Chondrocyte (in vitro differentiated cells): ENCODE data around the gene MEAK7. TPM values are rescaled to one million over a fixed set of nuclear protein-coding genes. Genes with fewer than 3 reads are reported as not detected.
A peak's percentile ranks its signal among the peaks of the same experiment; 100 is the strongest.

Source experiments
- DNase-seq: peaks from one replicate; pipeline ENCODE4 v3.0.0; 2021; ENCODE audit warnings: mixed read lengths, low spot score
- H3K27ac Mint-ChIP-seq: one replicate; pipeline ENCODE4 v1.8.0; 2021; ENCODE audit warnings: mild to moderate bottlenecking, moderate library complexity, mixed read lengths; ENCODE audit not compliant: unreplicated experiment
- H3K27me3 Mint-ChIP-seq: 2 replicates; pipeline ENCODE4 v1.8.0; 2021; ENCODE audit warnings: low read depth, mixed read lengths
- H3K36me3 Mint-ChIP-seq: 2 replicates; pipeline ENCODE4 v1.8.0; 2021; ENCODE audit warnings: low read depth, mixed read lengths
- H3K4me1 Mint-ChIP-seq: 2 replicates; pipeline ENCODE4 v1.8.0; 2021; ENCODE audit warnings: low read depth, mild to moderate bottlenecking, mixed read lengths
- H3K4me3 Mint-ChIP-seq: one replicate; pipeline ENCODE4 v1.8.0; 2021; ENCODE audit warnings: mild to moderate bottlenecking, moderate library complexity, mixed read lengths; ENCODE audit not compliant: unreplicated experiment
- H3K9me3 Mint-ChIP-seq: 2 replicates; pipeline ENCODE4 v1.8.0; 2021; ENCODE audit warnings: low read depth, mixed read lengths
- total RNA-seq: library from RNA; stranded (reverse); gene quantifications from 3 replicates; pipeline ENCODE4 v1.2.1, GENCODE V29; 2021
- TF ChIP-seq, protein P1 (sequence below): fragments of 200-600 bp; sonication (generic); IDR thresholded peaks from 2 replicates; pipeline ENCODE4 v1.5.0; 2021; ENCODE audit warnings: antibody characterized with exemption, mild to moderate bottlenecking, moderate library complexity

The MEAK7 gene
- total RNA-seq, 1 donor from 2014 or later, result 26.8 TPM

DNA sequence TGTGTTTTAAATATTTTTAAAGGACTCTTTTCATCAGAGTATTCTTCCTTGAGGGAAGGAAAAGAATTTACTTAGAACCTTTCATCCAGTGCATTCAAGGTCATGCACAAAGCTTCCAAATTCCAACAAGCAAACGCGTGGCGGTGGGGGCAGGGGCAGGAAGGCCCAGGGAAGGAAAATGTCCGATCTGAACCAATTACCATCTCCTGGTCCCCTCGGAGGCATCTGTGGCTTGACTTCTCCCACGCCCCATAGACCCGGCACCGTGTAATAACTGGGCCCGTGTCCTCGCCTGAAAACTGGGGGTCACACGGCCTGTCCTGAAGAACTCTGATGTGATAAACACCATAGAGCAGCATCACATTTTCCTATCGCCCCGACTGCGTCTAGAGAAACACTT, 18.3 kb downstream of the MEAK7 start:
- no peaks in the 10 kb centered on the region for H3K9me3 Mint-ChIP-seq
- no peak overlapping the region for H3K4me3 Mint-ChIP-seq
- no peak for DNase-seq
- H3K27me3 Mint-ChIP-seq, result no peaks in the 10 kb centered on the region
- no peak overlapping the region for H3K27ac Mint-ChIP-seq
- peaks cover 11% of the 10 kb centered on the region for H3K4me1 Mint-ChIP-seq
- TF ChIP-seq, protein P1, sequence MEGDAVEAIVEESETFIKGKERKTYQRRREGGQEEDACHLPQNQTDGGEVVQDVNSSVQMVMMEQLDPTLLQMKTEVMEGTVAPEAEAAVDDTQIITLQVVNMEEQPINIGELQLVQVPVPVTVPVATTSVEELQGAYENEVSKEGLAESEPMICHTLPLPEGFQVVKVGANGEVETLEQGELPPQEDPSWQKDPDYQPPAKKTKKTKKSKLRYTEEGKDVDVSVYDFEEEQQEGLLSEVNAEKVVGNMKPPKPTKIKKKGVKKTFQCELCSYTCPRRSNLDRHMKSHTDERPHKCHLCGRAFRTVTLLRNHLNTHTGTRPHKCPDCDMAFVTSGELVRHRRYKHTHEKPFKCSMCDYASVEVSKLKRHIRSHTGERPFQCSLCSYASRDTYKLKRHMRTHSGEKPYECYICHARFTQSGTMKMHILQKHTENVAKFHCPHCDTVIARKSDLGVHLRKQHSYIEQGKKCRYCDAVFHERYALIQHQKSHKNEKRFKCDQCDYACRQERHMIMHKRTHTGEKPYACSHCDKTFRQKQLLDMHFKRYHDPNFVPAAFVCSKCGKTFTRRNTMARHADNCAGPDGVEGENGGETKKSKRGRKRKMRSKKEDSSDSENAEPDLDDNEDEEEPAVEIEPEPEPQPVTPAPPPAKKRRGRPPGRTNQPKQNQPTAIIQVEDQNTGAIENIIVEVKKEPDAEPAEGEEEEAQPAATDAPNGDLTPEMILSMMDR, result no peak
- peaks cover 19% of the 10 kb centered on the region for H3K36me3 Mint-ChIP-seq

DNA sequence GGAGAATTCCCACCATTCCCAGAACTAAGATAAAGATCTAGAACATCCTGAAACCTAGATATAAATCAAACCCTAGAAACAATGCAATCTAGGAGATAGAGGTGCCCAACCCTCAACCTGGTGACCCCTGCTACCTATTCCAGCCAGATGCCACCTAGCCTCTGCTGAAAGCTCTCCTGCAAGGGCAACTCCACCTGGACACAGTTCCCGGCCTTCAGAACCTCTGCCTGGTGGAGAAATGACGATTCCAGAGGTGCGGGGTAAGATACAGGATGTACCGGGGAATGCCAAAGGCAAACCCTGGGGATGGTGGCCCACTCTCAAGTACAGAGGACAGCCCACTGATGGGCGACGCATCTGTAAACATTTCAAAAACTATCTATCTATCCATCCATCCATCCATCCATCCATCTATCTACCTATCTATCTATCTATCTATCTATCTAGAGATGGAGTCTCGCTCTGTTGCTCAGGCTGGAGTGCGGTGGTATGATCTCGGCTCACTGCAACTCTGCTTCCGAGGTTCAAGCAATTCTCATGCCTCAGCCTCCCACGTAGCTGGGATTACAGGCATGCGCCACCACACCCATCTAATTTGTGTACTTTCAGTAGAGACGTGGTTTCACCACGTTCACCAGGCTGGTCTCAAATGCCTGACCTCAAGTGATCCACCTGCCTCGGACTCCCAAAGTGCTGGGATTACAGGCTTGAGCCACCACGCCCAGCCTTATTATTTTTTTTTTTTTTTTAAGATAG, 19.0 kb downstream of the MEAK7 start:
- TF ChIP-seq, protein P1, result no peak
- Mint-ChIP-seq H3K27ac (no peak overlapping the region), H3K27me3 (no peaks in the 10 kb centered on the region), H3K36me3 (peaks cover 15% of the 10 kb centered on the region), H3K4me3 (no peak overlapping the region), H3K4me1 (peaks cover 11% of the 10 kb centered on the region), H3K9me3 (no peaks in the 10 kb centered on the region)
- no peak for DNase-seq

DNA sequence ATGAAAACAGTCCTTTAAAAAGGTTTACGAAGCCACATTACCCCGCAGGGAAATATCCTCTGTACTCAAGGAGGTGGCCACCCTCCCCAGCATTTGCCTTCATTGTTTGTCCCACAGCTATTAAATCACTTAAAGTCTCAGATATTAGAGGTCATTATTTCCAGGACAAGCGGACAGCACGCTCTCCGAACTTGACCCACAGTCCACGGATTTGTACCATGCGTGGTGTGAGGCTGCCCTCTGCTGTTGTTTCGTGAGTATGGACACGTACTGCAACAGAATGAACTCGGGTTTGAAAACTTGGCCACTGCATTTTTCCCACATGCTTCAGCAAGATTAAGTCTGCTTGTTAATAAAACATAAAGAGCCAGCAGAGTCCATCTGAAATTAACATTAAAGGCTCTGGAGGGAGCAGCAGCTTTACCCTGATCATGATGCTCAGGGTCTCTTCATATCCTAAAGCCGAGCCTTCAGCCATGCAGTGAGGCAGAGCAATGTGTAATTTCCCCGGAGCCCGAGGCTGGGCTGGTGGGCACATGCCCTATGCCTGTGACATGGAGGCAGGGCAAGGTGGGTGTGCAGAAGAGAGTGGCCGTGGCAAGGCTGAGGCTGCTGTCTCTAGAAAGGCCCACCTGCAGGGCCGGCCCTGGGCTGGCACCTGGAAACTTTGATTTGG, 19.7 kb downstream of the MEAK7 start:
- Mint-ChIP-seq H3K4me3 (no peak overlapping the region), H3K27ac (no peak overlapping the region), H3K27me3 (no peaks in the 10 kb centered on the region), H3K4me1 (peaks cover 11% of the 10 kb centered on the region), H3K9me3 (no peaks in the 10 kb centered on the region), H3K36me3 (peaks cover 13% of the 10 kb centered on the region)
- TF ChIP-seq, protein P1, result peak; percentile 92
- no peak for DNase-seq

DNA sequence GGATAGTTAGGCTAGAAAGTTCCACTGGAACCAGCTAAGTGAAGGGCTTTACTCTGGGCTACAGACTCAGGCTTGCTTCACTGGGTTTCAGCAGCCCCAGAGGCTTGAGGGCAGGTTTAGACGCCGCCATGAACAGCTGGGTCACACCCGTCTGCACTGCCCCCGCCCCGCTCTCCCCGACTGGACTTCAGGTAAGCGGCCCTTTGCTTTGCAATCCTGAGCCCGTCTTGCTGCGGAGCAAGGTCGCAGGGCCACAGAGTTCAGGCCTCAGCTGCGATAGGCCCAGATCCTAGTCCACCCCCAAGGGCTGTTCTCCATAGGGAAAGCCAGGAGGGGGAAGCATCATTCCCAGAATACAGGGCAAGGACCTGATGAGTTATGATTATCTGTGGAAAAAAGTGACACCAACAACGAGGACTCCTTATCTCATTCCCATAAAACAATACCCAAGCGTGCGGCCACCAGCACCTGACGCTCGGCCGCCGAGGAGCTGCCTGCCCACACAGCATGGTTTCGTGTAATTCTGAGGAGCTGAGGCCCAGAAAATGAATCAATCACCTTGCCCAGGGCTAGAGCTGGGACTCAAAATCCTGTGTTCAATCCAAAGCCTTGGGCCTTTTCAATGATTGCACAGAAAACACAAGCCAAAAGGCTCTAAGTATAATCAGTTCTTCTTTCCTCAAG, 20.4 kb downstream of the MEAK7 start:
- H3K4me3 Mint-ChIP-seq, result no peak overlapping the region
- H3K27me3 Mint-ChIP-seq, result no peaks in the 10 kb centered on the region
- peaks cover 13% of the 10 kb centered on the region for H3K36me3 Mint-ChIP-seq
- no peaks in the 10 kb centered on the region for H3K9me3 Mint-ChIP-seq
- TF ChIP-seq, protein P1, result no peak
- peaks cover 11% of the 10 kb centered on the region for H3K4me1 Mint-ChIP-seq
- H3K27ac Mint-ChIP-seq, result no peak overlapping the region
- peak; percentile 79 for DNase-seq
